Thyroid gland (tissue), 4 donors: ENCODE data around the gene LHX4. TPM values are rescaled to one million over a fixed set of nuclear protein-coding genes. Genes with fewer than 3 reads are reported as not detected.

Source experiments
- DNase-seq, 2 donors: peaks; one replicate each; pipeline ENCODE4 v3.0.0-alpha.2; 2019
- H3K27ac ChIP-seq, 3 donors: fragments of 200-600 bp; sonication (generic); 1 replicate in 2 of 3; 2 replicates in 1 of 3; pipeline ENCODE4 v1.5.1; 2016 to 2019; ENCODE audit warnings: mild to moderate bottlenecking in 1 of 3, moderate library complexity in 1 of 3
- H3K27me3 ChIP-seq: fragments of 200-600 bp; sonication (generic); one replicate; pipeline ENCODE4 v1.5.1; 2019
- H3K36me3 ChIP-seq, 2 donors: fragments of 200-600 bp; sonication (generic); one replicate each; pipeline ENCODE4 v1.5.1; 2016 to 2019
- H3K4me1 ChIP-seq, 2 donors: fragments of 200-600 bp; sonication (generic); one replicate each; pipeline ENCODE4 v1.5.1; 2017 to 2019
- H3K4me3 ChIP-seq, 3 donors: fragments of 200-600 bp; sonication (generic); replicated peaks in 1 of 3; 1 replicate in 2 of 3; 2 replicates in 1 of 3; pipeline ENCODE4 v1.5.1; 2016; ENCODE audit warnings: mild to moderate bottlenecking in 1 of 3
- H3K9me3 ChIP-seq: fragments of 200-600 bp; sonication (generic); one replicate; pipeline ENCODE4 v1.5.1; 2017
- POLR2A ChIP-seq, 2 donors: fragments of 450-650 bp; IDR thresholded peaks; one replicate each; pipeline ENCODE4 v1.6.1; 2017; ENCODE audit warnings: antibody characterized with exemption in 2 of 2, mild to moderate bottlenecking in 2 of 2, moderate library complexity in 1 of 2
- WGBS, 2 donors: methylation state at CpG; one replicate each; pipeline ENCODE4 v1.1.5; 2017; 5-methylcytosine and 5-hydroxymethylcytosine counted together
- intact Hi-C: fragments of 100-400 bp; cut with DNase I; formaldehyde crosslinking; loops from one replicate; pipeline ENCODE4 v1.15.1; 2023
- total RNA-seq, 4 donors: library from RNA; depleted of rRNA; stranded (reverse); fragments of >200 nt; gene quantifications; one replicate each; pipeline ENCODE4 v1.2.3, GENCODE V29; 2016
- TF ChIP-seq, protein P1 (sequence below), 6 experiments: fragments of 200-600 bp in 3 of 6; fragments of 450-650 bp in 3 of 6; sonication (generic) in 3 of 6; IDR thresholded peaks; one replicate each; pipeline ENCODE4 v1.5.1; 2016 to 2019; ENCODE audit warnings: antibody characterized with exemption in 6 of 6, mild to moderate bottlenecking in 2 of 6, inconsistent platforms in 1 of 6, moderate library complexity in 1 of 6

LHX4 gene
- total RNA-seq, 4 donors from 2014 or later, result not detected

DNA sequence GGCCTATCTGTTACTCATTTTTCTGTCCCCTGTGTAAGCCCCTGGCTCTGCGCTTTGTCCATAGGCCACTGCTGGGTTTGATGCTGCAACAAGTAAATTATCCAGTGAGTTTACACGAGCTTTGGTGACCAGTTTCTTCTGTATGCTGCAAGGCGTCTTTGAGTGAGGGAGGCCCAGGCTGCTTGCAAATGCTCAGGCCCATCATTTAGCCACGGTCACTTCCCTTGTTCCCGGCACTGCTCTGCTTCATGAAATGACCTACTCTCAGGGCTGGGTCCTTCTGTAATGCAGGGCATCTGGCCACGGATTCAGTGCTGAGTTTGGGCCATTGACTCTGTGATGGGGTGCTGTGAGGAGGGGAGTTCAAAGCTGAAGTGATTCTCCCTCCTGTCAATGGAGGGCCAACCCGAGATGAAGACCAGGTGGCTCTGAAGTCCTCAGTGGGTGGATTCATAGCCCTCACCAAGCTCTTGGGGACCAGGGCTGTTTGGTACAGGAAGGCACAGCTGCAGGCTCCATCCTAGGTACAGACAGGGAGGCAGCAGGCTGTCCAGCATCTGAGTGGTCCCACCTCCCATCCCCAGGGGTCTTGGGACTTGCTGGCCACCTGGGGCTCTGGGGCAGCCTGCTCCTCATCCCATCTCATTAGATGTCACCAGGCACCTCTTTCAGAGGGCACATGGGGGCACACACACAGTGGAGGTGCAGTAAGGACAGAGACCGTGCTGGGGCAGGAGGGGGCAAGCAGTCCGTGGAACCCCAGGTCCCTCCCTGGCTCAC, 21.7 kb downstream of the LHX4 start:
- Histone ChIP-seq H3K9me3 (no peaks in the 10 kb centered on the region), H3K27me3 (no peaks in the 10 kb centered on the region), H3K4me3 (no peak overlapping the region), H3K4me1 (no peaks in the 10 kb centered on the region), H3K27ac (no peak overlapping the region), H3K36me3 (no peaks in the 10 kb centered on the region)
- no peak for DNase-seq
- TF ChIP-seq, protein P1, sequence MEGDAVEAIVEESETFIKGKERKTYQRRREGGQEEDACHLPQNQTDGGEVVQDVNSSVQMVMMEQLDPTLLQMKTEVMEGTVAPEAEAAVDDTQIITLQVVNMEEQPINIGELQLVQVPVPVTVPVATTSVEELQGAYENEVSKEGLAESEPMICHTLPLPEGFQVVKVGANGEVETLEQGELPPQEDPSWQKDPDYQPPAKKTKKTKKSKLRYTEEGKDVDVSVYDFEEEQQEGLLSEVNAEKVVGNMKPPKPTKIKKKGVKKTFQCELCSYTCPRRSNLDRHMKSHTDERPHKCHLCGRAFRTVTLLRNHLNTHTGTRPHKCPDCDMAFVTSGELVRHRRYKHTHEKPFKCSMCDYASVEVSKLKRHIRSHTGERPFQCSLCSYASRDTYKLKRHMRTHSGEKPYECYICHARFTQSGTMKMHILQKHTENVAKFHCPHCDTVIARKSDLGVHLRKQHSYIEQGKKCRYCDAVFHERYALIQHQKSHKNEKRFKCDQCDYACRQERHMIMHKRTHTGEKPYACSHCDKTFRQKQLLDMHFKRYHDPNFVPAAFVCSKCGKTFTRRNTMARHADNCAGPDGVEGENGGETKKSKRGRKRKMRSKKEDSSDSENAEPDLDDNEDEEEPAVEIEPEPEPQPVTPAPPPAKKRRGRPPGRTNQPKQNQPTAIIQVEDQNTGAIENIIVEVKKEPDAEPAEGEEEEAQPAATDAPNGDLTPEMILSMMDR (IDR thresholded peaks at IDR 0.05), result no peak
- TF ChIP-seq POLR2A (IDR thresholded peaks at IDR 0.05), result no peak
- WGBS, 2 donors, result 83 to 89% methylated on average over 9 of the region's 9 CpGs
- intact Hi-C loops, result loop anchor here (10.0 kb wide), 1 partner anchor 223 kb away; no protein-coding TSS in a partner anchor

DNA sequence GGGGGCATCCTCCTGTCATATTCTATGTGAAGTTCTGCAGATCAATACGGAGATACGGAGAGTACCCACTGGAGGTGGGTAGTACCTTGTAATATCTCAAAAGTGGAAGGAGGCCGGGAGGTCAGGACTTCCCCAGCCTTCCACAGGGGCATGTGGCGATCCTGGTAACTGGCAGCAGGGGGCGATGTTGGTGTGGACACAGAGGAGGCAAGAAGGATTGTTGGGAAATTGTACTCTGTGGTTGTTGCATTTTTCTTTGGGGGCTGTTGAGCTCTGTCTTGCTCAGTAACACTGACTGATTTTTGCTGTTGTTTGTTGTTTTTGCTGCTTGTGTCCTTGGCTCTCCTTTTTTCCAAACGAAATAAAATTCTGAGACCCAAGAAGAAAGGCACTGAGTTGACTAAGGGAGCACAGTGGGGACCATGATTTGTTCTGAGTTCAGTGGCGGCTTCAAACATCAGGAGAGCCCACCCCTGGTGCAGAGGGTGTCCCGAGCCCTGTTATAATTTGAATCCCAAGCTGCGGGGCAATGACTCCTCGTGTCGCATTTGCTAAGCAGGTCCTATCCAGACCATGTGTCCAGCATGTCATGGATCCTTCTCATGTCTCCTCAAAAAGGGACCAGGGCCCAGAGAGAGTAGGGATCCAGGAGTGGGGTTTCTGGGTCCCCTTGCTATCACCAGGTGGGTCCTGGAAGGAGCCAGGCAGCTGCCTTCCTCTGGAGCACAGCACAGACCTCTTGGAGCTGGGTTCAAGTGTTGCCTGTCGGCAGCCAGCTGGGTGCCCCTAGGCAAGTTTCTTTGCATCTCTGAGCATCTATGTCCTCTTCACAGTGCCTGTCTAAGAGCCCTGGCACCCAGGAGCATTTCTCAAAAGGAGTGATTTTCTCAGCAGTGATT, 22.8 kb downstream of the LHX4 start:
- no peaks in the 10 kb centered on the region for H3K4me1 ChIP-seq
- no peak overlapping the region for H3K4me3 ChIP-seq
- no peaks in the 10 kb centered on the region for H3K36me3 ChIP-seq
- no peak for TF ChIP-seq POLR2A (IDR thresholded peaks at IDR 0.05)
- TF ChIP-seq, protein P1 (IDR thresholded peaks at IDR 0.05), result peak in 4 of 6 experiments; percentile 40 to 65 (median 58)
- 73 to 79% methylated on average over 12 of the region's 12 CpGs for WGBS, 2 donors
- peak; percentile 48 to 60 for DNase-seq
- H3K27ac ChIP-seq, result no peak overlapping the region
- H3K9me3 ChIP-seq, result no peaks in the 10 kb centered on the region
- H3K27me3 ChIP-seq, result no peaks in the 10 kb centered on the region
- intact Hi-C loops, result loop anchor here (10.0 kb wide), 1 partner anchor 222 kb away; no protein-coding TSS in a partner anchor

DNA sequence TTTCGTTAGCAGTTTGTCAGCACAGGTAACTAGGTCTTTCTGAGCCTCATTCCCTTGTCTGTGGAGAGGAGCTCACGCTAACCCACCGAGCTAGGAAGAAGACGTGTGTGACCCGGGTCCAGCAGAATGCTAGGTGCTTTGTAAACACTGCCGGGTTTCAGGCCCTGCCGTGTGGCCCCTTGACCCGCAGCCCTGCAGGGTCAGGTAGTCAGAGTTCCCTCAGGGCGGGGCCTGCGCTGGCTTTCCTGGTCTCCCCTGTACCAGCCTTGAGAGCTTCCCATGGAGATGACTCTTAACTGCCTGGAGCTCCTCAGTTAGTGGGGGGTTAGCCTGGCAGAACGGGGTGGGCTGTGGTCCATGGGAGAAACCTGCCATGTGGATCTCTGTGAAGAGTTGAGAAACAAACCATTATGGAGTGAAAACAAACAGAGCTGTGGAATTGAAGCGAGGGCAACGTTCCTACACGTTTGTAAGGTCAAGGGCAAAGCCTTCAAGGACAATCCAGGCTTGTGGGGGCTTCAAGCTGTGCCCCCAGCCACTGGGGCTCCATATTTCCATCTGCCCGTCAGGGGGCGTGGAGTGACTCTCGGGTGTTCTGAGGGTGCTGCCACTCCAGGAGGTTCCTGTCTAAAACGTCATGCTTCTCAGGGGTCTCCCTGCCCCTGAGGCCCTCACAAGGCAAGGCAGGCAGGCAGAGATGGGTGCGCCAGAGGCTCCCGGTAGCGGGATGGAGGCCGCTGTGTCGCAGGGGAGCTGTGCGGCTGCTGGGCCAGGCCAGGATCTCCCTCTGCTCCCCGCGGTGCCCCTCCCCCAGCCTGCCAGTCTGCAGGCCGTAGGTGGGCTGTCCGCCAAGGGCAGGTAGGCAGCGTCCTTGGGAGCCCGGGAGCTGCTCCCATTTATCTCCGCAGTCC, 23.8 kb downstream of the LHX4 start:
- H3K27me3 ChIP-seq, result no peaks in the 10 kb centered on the region
- H3K4me3 ChIP-seq, result no peak overlapping the region
- H3K27ac ChIP-seq, result no peak overlapping the region
- no peaks in the 10 kb centered on the region for H3K36me3 ChIP-seq
- DNase-seq, result no peak
- WGBS, 2 donors, result 69 to 71% methylated on average over 18 to 20 of the region's 31 CpGs
- intact Hi-C loops, result loop anchor here (10.0 kb wide), 1 partner anchor 221 kb away; no protein-coding TSS in a partner anchor
- H3K9me3 ChIP-seq, result no peaks in the 10 kb centered on the region
- no peaks in the 10 kb centered on the region for H3K4me1 ChIP-seq
- TF ChIP-seq, protein P1 (IDR thresholded peaks at IDR 0.05), result no peak
- TF ChIP-seq POLR2A (IDR thresholded peaks at IDR 0.05), result no peak

DNA sequence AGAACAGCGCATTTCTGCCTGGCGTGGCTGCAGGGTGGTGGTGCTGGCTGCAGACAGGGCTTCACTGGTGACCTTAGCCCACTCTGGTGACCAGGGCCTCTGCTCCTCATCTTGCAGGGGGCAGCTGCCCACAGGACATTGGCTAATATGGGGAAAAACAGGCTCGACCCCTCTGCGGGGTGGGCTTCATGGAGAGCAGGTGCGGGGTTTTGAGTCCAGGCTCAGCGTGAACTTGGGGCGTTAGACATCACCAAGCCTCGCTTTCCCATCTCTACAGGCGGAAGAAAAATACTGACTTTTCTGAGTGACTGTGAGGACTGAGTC, 24.4 kb downstream of the LHX4 start:
- Histone ChIP-seq H3K9me3 (no peaks in the 10 kb centered on the region), H3K36me3 (no peaks in the 10 kb centered on the region), H3K4me1 (no peaks in the 10 kb centered on the region), H3K27me3 (no peaks in the 10 kb centered on the region), H3K27ac (no peak overlapping the region), H3K4me3 (no peak overlapping the region)
- no peak for DNase-seq
- no peak for TF ChIP-seq POLR2A (IDR thresholded peaks at IDR 0.05)
- TF ChIP-seq, protein P1 (IDR thresholded peaks at IDR 0.05), result no peak
- intact Hi-C loops, result loop anchor here (10.0 kb wide), 1 partner anchor 220 kb away; no protein-coding TSS in a partner anchor
- WGBS, 2 donors, result 92 to 96% methylated on average over 8 to 9 of the region's 9 CpGs
